Hematopoietic multipotent progenitor cell (in vitro differentiated cells): Measurements from ENCODE around the gene CABP4. TPM values are rescaled to one million over a fixed set of nuclear protein-coding genes. Genes with fewer than 3 reads are reported as not detected.
A peak's percentile ranks its signal among the peaks of the same experiment; 100 is the strongest.
"Not testable (repeated sequence)": the region's sequence is repeated elsewhere in the genome, so short reads cannot be mapped to it uniquely, and the experiment has no call there.

Experiments
- DNase-seq, 3 donors: peaks; one replicate each; pipeline ENCODE4 v3.0.0-alpha.2; 2011 to 2015; ENCODE audit warnings: low read depth in 2 of 3, low spot score in 2 of 3
- total RNA-seq: library from RNA; depleted of rRNA; stranded (reverse); fragments of >200 nt; gene quantifications from one replicate; pipeline ENCODE4 v1.2.3, GENCODE V29; 2012

The CABP4 gene
- total RNA-seq, 1 donor = 1.6 TPM

GRCh38 chr11:67470337-67471002, 15.3 kb downstream of the CABP4 start:
- no peak for DNase-seq

GRCh38 chr11:67472882-67473281, 17.7 kb downstream of the CABP4 start:
- DNase-seq = no peak

GRCh38 chr11:67476692-67477091, 21.5 kb downstream of the CABP4 start:
- DNase-seq = not testable (repeated sequence)

GRCh38 chr11:67477344-67478050, 22.3 kb downstream of the CABP4 start:
- DNase-seq = not testable (repeated sequence)

- no peak for DNase-seq
Observed at GRCh38 chr11:67482275-67482826, 27.2 kb downstream of the CABP4 start.

- peak; percentile 92 to 99 (median 98) for DNase-seq
Observed at GRCh38 chr11:67482827-67483798, 28.0 kb downstream of the CABP4 start, which contains the start of gene AIP. Gene AIP (plus strand): TSS chr11:67483026. CDS start chr11:67483159, 133 bp downstream.

GRCh38 chr11:67483831-67484665, 28.9 kb downstream of the CABP4 start:
- DNase-seq = no peak

GRCh38 chr11:67484847-67485311, 29.7 kb downstream of the CABP4 start:
- DNase-seq = peak in 2 of 3 donors; percentile 59 to 70

GRCh38 chr11:67485873-67486361, 30.8 kb downstream of the CABP4 start:
- DNase-seq = not testable (repeated sequence)

GRCh38 chr11:67486481-67487195, 31.5 kb downstream of the CABP4 start:
- DNase-seq = no peak

- no peak for DNase-seq
Observed at GRCh38 chr11:67489203-67489884, 34.2 kb downstream of the CABP4 start.

- no peak for DNase-seq
Observed at GRCh38 chr11:67489885-67490726, 35.0 kb downstream of the CABP4 start.

- no peak for DNase-seq
Observed at GRCh38 chr11:67490727-67491065, 35.5 kb downstream of the CABP4 start.

- no peak for DNase-seq
Observed at GRCh38 chr11:67491276-67492068, 36.3 kb downstream of the CABP4 start.

GRCh38 chr11:67492069-67492727, 37.0 kb downstream of the CABP4 start:
- no peak for DNase-seq
